NCI-H146 treated with DMSO at 0.1 percent for 48 hours (cell line): ENCODE results near the gene LMX1A.
A peak's percentile ranks its signal among the peaks of the same experiment; 100 is the strongest.

Experiments used
- DNase-seq: peaks from one replicate; lab custom pipeline; 2025; ENCODE audit not compliant: unreplicated experiment; lab: John Stamatoyannopoulos, UW

LMX1A gene

DNA sequence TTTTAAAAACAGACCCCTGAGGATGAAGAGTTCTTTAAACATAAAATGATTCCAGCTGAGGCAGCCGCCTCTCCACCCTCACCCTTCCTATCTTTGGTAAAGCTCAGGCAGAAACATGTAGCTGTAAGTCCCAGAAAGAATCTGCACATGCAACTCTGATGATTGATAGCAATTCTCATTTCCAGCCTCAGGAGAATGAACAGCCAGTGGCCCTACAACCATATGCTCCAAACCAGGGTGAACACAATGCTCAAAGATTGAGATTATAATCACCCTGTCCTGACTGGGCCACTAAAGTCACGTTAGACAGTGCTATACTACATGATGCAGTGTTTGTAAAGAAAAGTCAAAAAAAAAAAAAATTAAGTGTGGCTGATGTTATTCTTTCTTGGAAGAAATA is 80.2 kb downstream of the LMX1A start:
- no peak for DNase-seq

DNA sequence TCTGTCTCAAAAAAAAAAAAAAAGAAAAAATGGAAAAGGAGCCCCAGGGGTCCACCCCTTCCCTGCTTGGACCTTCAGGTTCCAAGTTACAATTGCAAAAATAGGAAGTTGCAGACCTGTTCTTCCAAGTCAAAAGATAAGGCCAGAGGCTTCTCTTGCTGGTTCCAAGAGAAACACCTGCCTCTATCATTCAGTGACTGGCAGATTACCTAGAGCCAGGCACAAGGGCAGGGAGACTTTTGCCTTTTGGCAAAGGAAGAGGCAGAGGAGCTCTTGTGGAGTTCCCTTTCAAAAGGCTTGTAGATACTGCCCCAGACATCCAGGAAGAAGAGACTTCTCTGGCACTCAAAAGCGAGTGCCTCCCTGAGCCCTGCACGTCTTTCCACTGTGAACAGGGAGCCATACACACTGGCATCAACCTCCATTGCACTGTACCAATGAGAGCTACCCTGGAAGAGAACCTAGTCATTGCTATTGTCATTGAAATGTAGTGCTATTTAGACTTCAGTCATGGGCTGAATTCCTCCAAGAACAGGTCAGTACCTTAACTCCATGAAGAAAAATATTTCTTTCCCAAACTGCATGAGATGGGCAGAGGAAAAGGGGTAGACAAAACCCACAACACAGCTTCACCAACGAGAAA is 91.2 kb downstream of the LMX1A start:
- DNase-seq: no peak

DNA sequence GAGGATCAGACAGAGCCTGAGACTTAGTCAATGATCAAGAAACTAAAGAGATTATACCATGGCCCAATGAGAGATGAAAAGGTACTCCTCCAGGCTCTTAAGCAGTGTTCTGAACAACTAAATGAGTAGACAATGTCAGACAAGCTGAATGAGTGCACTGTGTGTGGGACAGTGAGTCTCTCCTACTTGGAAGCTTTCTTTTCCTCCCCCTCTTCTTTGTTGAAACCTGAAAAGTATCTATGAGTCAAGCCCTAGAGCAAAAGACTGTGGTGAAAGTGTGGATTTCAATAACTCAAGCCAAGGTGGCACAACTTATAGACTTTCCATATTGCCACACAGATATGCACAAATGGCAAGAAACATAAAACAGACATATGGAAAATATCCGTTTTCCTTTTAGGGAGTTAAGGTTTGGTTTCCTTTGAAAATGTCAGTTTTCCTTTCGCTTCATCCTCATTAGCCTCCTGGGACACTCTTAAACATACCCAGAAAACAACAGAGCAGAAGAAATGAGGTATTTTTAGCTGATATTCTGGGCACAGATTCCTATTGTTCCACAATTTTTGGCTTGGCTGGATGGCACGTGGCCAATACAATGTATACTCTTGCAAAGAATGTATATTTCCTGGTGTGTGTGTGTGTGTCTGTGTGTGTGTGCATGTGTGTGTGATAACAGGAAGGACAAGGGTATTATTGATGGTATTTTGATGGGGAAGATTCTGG is 96.6 kb downstream of the LMX1A start:
- no peak for DNase-seq

DNA sequence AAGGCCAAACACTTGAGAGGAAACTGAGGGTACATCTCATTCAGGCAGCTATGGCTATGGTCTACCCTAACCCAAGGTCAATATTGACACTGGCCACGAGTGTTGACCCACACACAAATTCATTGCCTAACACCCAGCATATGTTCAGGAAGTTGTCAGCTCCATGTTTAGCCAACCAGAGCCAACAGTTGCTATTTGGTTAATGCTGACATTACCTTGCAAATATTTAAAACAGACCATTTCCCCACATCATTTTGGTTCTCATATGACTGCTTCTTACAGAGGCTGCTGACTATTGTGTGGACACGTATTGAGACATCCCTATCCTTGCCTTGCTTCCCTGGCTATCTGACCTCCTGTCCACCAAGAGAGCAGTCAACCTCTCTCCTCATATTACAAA is 97.3 kb downstream of the LMX1A start:
- DNase-seq: no peak

DNA sequence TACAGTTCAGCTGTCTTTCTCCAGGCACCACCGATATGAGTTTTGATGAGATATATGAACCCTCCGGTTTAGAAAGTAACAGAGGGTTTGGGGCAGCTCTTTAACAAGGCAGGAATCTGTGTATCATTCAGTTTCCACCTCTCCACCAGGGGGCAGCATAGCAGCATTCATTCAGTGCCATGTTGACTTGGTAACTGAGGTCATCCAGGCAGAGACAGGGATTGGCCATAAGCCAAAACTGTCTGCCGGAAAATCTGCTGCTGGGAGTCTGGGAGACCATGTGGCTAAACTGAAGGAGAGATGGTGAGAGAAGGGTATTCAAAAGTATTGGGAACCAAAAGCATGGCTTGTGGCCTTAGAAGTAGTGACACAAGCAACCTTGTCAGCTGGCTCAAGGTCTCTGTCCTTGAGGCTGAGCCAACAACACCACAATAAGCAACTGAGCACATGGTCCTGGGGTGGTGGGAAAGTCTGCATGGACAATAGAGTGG is 98.5 kb downstream of the LMX1A start:
- peak; percentile 31 for DNase-seq

DNA sequence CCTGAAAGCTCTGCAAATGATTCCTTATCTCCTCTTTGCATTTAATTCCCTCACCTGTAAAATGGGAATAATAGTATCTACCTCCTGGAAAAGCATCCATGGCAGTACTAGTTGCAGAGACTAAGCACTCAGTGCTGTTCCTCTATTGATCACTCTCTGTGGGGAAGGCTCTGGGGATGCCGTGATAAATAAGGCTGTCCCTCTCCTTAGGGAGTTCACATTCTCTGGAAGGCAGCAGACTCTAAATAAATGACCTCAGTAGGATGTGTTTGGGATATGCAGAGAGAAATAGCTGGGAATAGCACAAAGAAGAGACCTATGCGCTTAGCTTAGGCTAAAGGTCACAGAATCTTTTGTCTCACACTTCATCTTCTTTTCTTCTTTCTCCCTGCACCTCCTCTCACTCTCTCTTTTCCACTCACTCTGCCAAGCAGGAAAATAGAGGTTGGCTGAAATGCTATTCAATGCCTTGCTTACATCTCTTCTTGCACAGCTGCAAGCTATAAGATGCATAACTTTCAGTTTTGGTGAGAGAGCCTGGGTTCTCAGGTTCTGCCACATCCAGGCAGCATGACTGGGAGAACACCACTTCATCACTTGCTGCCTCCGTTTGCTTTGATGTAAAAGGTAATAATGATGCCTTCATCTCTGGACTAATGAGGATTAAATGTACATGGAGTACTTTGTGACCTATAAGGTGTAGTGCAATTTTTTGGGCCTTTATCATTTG is 101.5 kb downstream of the LMX1A start:
- no peak for DNase-seq

DNA sequence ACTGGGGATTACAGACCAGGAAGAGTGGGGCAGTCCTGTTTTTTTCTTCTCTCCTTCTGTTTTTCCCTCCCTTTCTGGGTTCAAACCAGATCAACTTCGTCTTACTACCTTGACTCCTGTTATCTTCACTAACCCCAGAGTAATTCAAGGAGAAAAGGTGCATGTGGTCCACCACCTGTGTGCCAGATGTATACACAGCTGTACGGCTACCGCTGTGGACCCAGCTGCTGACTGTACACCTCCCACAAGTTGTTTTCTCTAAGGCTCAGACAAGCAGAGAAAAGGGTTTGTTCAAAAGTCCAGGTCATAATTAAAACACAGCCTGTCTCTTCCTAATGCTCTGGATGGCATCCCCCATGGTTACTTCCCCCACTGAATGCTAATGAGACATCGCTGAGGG is 102.1 kb downstream of the LMX1A start:
- no peak for DNase-seq

DNA sequence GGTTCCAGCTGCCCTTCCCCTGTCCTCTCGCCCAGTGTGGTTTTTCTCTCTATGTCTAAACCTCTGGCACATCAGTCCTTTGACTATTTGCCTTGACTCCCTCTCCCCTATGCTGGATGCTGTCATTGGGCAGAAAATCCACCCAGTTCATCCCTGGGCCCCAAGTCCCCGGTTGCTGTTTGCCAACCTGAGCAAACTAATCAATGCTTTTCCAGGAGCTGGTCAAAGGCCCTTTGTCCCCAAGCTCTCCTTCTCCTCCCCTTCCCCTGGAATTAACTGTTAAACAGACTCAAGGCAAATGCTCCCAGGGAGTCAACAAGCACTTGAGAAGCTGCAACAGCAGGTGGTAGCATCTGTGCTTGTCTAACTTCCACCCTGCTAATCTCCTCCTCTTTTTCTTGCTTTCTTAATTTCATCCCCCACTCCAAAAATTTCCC is 102.7 kb downstream of the LMX1A start:
- DNase-seq: no peak

DNA sequence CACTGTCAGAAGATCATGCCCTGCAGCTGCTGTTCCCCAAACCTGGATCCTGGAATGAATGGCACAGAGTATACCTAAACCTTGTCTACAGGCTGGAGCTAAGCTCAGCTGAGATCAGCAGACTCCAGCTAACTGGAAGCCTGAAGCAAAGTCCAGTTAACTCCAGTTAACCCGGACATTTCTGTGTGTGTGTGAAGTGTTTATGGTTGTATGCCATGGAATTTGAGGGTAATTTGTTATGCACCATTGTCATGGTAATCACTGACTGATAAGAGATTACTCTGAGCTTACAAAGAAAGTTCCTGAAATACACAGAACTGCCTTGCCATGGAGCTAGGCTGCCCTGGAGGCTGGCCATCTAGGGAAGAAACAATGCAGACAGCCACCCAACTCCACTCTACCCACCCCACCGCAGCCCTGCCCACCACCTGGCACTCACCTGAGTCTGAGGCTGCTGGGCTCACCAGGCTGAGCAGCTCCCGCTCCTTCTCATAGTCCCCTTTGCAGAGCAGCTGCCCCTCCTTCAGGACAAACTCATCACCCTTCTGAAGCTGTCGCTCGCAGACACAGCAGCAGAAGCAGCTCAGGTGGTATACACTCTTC is 107.4 kb downstream of the LMX1A start:
- DNase-seq: no peak

DNA sequence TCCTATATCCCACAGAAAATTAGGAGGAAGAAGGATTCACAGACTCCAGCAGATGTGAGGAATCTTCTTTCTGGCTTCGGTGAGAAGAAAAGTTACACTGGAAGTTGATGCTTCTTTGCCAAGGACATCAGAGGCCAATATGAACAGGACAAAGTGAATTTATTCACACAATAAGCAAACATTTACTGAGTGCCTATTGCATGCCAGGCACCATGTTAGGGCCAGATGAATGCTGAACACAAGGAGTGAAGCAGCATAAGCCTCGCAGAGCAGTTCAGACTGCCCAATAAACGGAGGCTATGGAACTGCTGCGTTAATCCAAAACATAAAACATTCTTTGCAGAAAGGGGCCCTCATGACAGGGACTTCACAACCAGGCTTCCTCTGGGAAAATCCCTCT is 114.6 kb downstream of the LMX1A start:
- no peak for DNase-seq

DNA sequence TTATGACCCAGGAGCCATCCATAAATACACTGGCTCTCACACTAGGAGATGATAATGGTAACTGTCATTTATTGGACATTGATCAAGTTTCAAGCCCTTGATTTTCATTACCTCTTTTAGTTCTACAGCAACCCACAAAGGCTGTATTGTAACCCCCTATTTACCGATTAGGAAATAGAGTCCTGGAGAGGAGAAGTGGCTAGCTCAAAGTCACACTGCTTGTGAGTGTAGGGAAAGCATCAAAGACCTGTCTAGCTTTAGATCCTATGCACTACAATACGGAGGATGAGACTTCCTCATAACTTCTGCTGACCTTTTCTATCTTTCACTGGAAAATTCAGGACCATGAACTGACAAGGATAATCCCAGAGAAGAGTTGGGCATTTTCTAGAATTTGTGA is 115.2 kb downstream of the LMX1A start:
- no peak for DNase-seq

DNA sequence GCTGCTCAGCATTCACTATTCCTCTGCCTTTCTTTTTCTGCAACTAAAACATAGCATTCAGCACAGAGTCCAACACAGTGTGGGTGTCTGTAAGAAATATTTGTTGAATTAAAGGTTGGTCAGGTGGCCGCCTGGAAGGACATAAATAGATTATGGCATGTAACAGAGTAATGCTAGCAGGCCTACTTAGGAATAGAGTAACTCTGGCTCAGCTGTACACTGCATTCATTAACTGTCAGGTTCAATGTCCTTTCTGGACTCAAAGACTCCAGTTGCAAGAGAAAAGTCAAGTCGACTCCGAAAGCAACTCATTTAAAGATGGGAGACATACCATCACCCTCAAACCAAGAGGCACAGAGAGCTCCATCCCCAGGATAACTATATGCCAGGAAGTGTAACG is 116.0 kb downstream of the LMX1A start:
- DNase-seq: no peak

DNA sequence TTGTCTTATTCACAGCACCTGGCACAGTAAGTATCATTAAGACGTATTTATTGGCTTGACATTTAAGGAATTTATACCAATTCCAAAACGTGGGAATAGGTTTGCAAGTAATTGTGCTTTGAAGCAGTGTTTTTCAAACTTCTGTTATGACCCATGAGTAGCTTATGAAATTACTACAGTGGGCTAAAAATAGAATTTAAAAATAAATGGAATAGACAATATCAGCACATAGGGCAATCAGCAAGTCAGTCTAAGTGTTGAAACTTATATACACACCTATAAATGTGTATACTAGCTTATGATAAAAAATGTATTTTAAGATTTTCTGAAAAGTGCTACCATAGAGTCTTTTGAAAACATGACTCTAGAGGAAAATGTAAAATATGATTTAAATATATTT is 116.6 kb downstream of the LMX1A start:
- no peak for DNase-seq

DNA sequence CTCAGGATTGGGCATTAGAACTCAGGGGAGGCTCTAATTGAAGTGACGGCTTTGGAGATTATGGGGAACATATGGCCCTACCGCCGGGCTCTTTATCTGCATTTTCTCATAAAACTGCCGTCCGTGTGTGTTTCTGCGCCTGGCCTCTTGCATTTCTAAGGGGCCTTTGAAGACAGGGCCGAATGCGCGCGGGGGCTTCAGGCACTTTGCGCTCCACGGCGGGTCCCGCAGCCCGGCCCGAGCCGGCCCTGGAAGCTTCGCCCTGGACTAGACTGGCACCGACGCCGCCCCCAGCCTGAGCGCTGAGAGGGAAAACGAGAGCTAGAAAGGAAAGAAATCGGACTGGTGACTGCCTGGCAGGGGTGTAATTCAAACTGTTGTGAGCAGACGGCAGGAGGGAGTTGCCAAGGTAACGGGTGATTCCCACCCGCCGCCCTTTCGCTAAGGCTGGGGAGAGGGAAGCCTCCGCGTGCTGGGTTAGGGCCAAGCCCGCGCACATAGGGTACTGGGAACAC is 120.7 kb downstream of the LMX1A start:
- DNase-seq: peak; percentile 57

DNA sequence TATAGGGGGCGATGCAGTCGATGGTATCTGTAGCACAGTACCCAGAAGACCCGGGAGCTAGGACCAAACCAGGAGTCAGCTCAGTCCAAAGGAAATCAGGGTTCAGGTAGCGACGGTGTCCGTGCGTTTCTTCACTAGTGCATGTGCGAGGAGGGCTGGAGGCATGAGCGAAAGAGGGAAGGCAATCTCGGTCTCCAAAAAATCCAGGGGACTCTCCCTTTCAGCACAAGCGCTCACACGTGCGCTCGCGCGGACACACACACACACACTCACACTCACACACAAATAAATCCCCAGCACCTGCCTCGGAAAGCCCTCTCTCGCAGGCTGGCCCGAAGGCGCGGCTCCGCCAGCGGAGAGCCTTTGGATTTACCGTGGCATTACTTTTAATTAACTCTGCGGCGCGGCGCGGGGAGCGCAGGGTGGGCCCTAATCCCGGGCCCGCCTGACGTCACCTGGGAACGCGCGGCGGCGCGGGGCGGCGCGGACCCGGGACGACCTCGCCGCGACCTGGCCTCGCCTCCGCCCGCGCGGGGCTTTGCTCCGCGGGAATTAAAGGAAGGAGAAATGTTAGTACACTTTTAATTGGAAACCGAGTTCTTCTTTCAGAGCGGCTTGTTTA is 121.2 kb downstream of the LMX1A start:
- peak; percentile 21 for DNase-seq

DNA sequence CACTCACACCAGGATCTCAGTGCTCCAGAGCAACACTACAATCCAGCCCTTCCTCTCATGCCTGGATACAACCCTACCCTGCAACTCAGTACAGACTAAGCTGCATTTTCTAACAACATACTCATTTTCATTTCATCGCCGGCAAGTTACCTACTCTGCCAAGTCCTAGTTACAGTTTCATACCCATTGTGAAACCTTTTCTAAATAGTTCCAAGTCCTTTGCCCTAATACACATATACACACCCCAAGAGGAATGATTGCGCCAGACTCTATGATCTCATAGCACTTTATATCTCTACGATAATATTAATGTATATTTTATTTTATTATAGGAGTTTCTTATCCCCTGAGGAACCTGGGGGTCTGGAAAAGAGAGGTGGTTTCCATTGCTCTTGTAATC is 122.4 kb downstream of the LMX1A start:
- no peak for DNase-seq

DNA sequence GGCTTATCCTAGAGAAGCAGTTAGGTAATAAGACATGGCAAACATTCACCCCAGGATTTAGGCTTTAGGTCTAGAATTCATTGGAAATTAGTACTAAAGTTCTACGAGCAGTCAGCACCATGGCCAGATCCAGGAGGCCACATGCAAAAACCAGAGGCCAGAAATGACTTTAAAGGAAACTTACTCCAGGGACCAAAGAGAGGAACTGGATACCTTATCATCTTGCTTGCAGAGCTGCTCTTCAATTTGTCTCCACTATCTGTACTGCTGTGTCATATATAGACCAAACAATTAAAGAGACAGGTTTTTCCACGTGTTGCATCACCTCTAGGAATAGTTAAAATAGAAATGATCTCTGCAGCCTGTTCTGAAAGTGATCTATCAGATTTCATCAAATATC is 127.8 kb downstream of the LMX1A start:
- DNase-seq: no peak

DNA sequence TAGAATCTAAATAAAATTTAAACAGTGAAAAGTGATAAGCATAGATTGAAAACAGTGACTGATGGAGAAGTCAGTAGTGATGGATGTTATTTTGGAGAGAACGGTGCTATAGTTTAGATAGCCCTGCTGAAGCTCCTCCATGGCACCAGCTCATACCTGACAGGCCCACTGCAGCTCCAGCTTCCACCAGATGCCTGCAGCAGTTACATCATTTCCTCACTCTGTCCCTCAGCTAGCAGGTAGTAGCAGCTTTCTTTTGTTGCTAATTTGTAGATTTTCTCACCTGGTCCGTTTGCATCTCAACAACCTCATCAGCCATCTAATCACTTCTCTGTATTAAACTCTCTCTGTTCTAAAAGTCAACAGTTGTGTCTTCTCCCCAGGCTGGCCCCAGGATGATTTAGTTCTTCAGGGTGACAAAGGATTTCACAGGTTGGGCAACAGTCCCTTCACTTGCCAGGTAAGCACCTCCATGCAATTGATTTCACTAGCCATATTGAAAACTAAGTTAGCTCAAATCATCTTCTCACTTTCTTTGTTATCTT is 128.3 kb downstream of the LMX1A start:
- DNase-seq: no peak

DNA sequence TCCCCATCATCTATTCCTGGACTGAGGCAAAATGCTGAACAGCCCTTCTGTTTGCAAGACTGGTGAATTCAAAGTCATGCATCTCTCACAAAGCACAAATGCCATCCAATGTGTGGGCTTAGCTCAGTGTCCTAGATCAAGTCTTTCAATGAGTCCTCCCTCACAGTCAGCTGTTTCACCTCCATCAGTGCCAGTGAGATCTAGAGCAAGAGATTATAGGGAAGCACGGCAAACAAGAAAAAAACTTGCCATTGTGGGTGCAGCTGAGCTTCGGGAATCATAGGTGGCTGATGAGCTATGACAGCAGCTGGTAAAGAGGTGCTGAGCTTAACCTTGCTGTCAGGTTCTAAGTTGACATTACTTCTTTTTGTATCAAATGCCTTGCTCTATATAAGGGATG is 130.2 kb downstream of the LMX1A start:
- no peak for DNase-seq

DNA sequence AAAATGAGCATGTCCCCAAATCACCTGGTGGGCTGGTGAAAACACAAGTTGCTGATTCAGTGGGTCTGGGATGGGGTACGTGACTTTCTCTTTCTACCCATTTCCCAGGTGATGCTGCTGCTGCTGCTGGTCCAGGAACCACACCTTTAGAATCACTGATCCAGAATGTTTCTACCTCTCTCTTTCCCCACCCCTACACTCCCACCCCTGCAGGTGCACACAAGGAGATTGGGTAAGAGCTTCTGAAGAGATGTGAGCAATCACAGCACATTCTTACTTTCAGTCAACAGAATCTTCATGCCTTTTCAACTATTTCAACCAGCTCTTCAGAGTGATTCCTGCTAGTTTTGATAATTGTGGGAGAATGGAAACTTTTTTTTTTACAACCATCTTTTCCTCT is 130.9 kb downstream of the LMX1A start:
- DNase-seq: no peak

DNA sequence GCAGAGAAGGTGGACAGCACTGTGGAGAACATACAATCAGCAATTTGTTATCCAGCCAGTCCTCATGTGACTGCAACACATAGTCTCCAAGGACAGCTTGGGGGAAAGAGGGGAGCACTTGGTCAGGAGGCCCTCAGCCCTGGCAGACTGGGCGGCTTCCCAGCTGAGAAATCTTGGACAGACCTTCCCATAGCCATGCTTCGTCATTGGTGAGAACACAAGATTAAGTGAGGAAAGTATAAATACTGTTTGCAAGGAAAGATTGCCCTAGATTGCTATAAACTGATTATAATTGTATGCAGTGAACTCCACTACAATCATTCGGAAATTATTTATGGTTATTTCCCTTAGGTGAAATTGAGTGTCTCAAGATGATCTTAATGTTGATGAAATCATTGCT is 131.5 kb downstream of the LMX1A start:
- no peak for DNase-seq
